ENCODE data around the gene OOSP2. TPM values are rescaled to one million over a fixed set of nuclear protein-coding genes. Genes with fewer than 3 reads are reported as not detected.

OOSP2 gene
- total RNA-seq, 1 experiment from 2014 or later = not detected

GRCh38 chr11:59999691-60000090 lies 40.5 kb upstream of the OOSP2 start:
- Histone ChIP-seq H3K4me1 (ENCODE audit: insufficient read depth, low read length) (no peaks in the 10 kb centered on the region), H4K8ac (replicated peaks; ENCODE audit: insufficient read length, low read depth, low read length) (no peak overlapping the region), H3K79me2 (ENCODE audit: insufficient read depth, low read length) (no peaks in the 10 kb centered on the region), H3K9me3 (ENCODE audit: control insufficient read depth, low read depth, low read length) (no peaks in the 10 kb centered on the region), H3K4ac (ENCODE audit: low read depth, low read length) (no peak overlapping the region), H3K56ac (ENCODE audit: insufficient read length, low read depth, low read length) (no peak overlapping the region), H4K91ac (ENCODE audit: insufficient read length, low read depth, low read length) (no peak overlapping the region), H3K23me2 (ENCODE audit: insufficient read length, low read depth, low read length, poor library complexity, severe bottlenecking) (no peaks in the 10 kb centered on the region), H4K20me1 (ENCODE audit: control insufficient read depth, insufficient read depth, insufficient read length) (no peaks in the 10 kb centered on the region), H2BK5ac (ENCODE audit: insufficient read length, low read length) (no peak overlapping the region), H2AFZ (ENCODE audit: low read length) (no peak overlapping the region), H2BK20ac (ENCODE audit: low read depth, low read length, poor library complexity, severe bottlenecking) (no peak overlapping the region), H2AK5ac (ENCODE audit: insufficient read length, low read length) (no peak overlapping the region), H3K18ac (ENCODE audit: insufficient read length, low read depth, low read length) (no peak overlapping the region), H2BK15ac (ENCODE audit: low read depth, low read length) (no peak overlapping the region), H2BK120ac (ENCODE audit: low read depth, low read length, poor library complexity, severe bottlenecking) (no peak overlapping the region), H3K23ac (ENCODE audit: insufficient read length, low read depth, low read length) (no peak overlapping the region), H2BK12ac (ENCODE audit: insufficient read length, low read depth, low read length) (no peak overlapping the region), H3K27ac (ENCODE audit: insufficient read length, low read depth, low read length) (no peak overlapping the region), H3K79me1 (ENCODE audit: insufficient read depth, low read depth, low read length, poor library complexity, severe bottlenecking) (no peaks in the 10 kb centered on the region), H3K4me2 (ENCODE audit: insufficient read depth, insufficient read length, low read length) (no peak overlapping the region), H3K9ac (ENCODE audit: extremely low read depth, insufficient read length, low read length) (no peak overlapping the region), H3T11ph (ENCODE audit: low read length) (no peak overlapping the region), H4K5ac (ENCODE audit: insufficient read length, low read depth, low read length) (no peak overlapping the region), H3K14ac (ENCODE audit: insufficient read depth, low read length) (no peak overlapping the region), H3K27me3 (ENCODE audit: insufficient read depth, low read length) (no peaks in the 10 kb centered on the region)
- DNase-seq = no peak
- no CpG with 5 or more reads among the region's 4 CpGs for WGBS (ENCODE audit: extremely low coverage, insufficient read length, low lambda C conversion rate)
- Mint-ChIP-seq H3K27ac (no peak overlapping the region), H3K9me3 (no peaks in the 10 kb centered on the region), H3K27me3 (ENCODE audit: low read depth) (no peaks in the 10 kb centered on the region), H3K4me1 (peaks cover 5% of the 10 kb centered on the region in 2 experiments; a peak in 3 of 4 replicates), H3K4me3 (no peak overlapping the region), H3K36me3 (ENCODE audit: insufficient read depth in 1 of 3, low read depth in 3 of 3) (no peaks in the 10 kb centered on the region)
- TF ChIP-seq CTCF (conservative IDR thresholded peaks at IDR 0.05) = no peak

Data from H9 (cell line).